Ishikawa (cell line): ENCODE data around the gene SLC16A8.

Experiments used
- YY1 ChIP-seq: IDR thresholded peaks from 2 replicates; pipeline ENCODE4 v1.6.1; 2012; ENCODE audit warnings: low read depth
- TF ChIP-seq, protein P1 (sequence below): IDR thresholded peaks from 2 replicates; pipeline ENCODE4 v1.6.1; 2012

DNA sequence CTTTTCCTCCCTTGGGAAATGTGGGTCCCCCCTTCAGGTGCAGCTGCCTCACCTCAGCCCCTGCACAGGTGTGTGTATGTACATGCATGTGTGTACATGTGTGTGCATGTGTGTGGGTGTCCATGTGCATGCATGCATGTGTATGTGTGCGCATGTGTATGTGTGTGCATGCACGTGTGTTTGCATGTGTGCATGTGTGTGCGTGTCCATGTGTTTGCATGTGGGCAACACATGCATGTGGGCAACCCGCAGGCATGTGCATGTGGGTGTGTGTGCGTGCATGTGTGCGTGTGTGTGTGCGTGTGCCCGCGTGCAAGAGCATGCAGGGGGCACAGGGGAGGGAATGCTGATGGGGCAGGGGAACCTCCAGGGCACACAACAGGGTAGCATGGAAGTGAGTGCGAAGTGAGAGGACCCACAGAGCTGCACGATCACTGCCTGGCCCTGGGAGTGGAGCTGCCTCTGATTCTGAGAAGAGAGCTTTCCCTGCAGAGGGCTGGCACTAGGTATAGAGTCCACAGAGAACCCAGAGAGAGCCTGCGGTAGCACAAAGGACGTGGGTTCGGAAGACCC is 41.1 kb upstream of the SLC16A8 start:
- TF ChIP-seq, protein P1, sequence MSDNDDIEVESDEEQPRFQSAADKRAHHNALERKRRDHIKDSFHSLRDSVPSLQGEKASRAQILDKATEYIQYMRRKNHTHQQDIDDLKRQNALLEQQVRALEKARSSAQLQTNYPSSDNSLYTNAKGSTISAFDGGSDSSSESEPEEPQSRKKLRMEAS, result no peak
- TF ChIP-seq YY1, result no peak
